ENCODE results near the gene TXNDC16. TPM values are rescaled to one million over a fixed set of nuclear protein-coding genes. Genes with fewer than 3 reads are reported as not detected.

Gene TXNDC16
- total RNA-seq, 4 donors from 2014 or later, result 2.8 to 22.3 (median 12.8) TPM

DNA sequence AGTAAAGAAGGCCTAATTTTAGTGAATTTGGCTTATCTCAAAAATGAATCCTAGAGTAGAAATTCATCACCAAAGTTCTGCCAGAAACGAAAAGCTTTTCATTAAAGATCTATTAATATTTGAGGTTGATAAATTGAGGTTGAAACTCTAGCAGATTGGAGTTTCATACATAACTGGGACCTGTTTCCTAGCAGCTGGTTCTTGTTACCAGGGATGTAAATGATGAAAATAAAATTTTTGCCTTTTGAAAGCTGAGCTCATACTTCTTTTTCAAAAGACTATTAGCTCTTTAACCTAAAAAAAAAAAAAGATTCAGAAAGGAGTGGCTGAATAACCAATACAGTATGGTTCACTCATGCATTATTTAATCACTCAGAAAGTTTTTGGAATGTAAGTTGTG, 139.9 kb downstream of the TXNDC16 start:
- no peaks in the 10 kb centered on the region for H3K27me3 ChIP-seq
- intact Hi-C loops (cut with DNase I; ENCODE audit: low total_unique reads), result no loop called here
- no peak for TF ChIP-seq POLR2A (IDR thresholded peaks at IDR 0.05)
- TF ChIP-seq, protein P1, sequence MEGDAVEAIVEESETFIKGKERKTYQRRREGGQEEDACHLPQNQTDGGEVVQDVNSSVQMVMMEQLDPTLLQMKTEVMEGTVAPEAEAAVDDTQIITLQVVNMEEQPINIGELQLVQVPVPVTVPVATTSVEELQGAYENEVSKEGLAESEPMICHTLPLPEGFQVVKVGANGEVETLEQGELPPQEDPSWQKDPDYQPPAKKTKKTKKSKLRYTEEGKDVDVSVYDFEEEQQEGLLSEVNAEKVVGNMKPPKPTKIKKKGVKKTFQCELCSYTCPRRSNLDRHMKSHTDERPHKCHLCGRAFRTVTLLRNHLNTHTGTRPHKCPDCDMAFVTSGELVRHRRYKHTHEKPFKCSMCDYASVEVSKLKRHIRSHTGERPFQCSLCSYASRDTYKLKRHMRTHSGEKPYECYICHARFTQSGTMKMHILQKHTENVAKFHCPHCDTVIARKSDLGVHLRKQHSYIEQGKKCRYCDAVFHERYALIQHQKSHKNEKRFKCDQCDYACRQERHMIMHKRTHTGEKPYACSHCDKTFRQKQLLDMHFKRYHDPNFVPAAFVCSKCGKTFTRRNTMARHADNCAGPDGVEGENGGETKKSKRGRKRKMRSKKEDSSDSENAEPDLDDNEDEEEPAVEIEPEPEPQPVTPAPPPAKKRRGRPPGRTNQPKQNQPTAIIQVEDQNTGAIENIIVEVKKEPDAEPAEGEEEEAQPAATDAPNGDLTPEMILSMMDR (IDR thresholded peaks at IDR 0.05), result no peak
- peak overlapping the region; percentile 24 to 43 for H3K27ac ChIP-seq
- no peak overlapping the region for H3K4me3 ChIP-seq
- H3K4me1 ChIP-seq, result peaks cover 0 to 27% of the 10 kb centered on the region in 2 donors
- no peaks in the 10 kb centered on the region for H3K36me3 ChIP-seq
- H3K9me3 ChIP-seq, result no peaks in the 10 kb centered on the region
- no peak for DNase-seq

DNA sequence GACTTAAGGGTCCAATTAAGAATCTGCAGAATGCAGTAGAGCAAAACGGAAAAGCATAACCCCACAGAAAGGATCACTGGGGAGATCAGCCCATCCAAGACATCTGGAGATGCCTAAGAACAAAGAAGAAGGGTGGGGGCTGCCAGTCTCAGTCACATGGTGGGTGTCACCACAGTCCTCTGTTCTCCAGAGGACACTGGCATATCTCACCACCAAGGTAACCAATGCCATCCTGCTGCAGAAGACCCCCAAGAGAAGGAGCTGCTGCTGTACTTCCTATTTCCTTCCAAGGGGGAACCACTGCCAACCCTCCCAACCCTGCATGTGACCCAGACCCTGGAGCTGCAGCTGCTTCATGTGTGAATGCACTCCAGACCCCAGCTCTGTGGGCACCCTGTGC, 147.0 kb downstream of the TXNDC16 start:
- TF ChIP-seq POLR2A (IDR thresholded peaks at IDR 0.05), result no peak
- TF ChIP-seq, protein P1 (IDR thresholded peaks at IDR 0.05), result no peak
- no peaks in the 10 kb centered on the region for H3K27me3 ChIP-seq
- H3K9me3 ChIP-seq, result no peaks in the 10 kb centered on the region
- no peak overlapping the region for H3K4me3 ChIP-seq
- DNase-seq, result no peak
- H3K27ac ChIP-seq, result no peak overlapping the region
- no peaks in the 10 kb centered on the region for H3K36me3 ChIP-seq
- peaks cover 0 to 10% of the 10 kb centered on the region in 2 donors for H3K4me1 ChIP-seq
- intact Hi-C loops (cut with DNase I; ENCODE audit: low total_unique reads), result no loop called here

GRCh38 chr14:52402812-52403526, 149.3 kb downstream of the TXNDC16 start:
- no peaks in the 10 kb centered on the region for H3K36me3 ChIP-seq
- TF ChIP-seq, protein P1 (IDR thresholded peaks at IDR 0.05), result no peak
- H3K27ac ChIP-seq, result no peak overlapping the region
- peaks cover 0 to 11% of the 10 kb centered on the region in 2 donors for H3K4me1 ChIP-seq
- H3K27me3 ChIP-seq, result no peaks in the 10 kb centered on the region
- H3K9me3 ChIP-seq, result no peaks in the 10 kb centered on the region
- DNase-seq, result no peak
- H3K4me3 ChIP-seq, result no peak overlapping the region
- intact Hi-C loops (cut with DNase I; ENCODE audit: low total_unique reads), result no loop called here

DNA sequence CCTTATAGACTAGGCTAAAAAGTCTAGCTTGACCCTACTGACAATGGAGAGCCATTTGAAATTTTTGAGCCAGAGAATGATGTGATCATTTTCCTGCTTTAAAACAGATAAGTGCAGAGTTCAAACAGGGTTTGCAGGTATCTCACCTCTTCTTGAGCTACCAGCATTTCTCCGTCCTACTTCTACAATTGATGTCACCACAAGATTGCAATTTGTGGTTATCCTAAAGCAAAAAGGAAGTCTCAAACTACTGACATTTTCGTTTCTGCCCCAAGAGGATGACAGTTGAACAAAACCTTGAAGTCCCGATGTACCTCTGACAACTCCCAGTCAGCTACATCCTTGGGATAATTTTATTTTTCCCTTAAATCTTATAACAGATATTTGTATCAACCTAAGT, 151.5 kb downstream of the TXNDC16 start:
- H3K4me3 ChIP-seq, result no peak overlapping the region
- H3K27ac ChIP-seq, result peak overlapping the region; percentile 56 to 64
- H3K9me3 ChIP-seq, result no peaks in the 10 kb centered on the region
- TF ChIP-seq, protein P1 (IDR thresholded peaks at IDR 0.05), result no peak
- no peak for TF ChIP-seq POLR2A (IDR thresholded peaks at IDR 0.05)
- intact Hi-C loops (cut with DNase I; ENCODE audit: low total_unique reads), result no loop called here
- no peaks in the 10 kb centered on the region for H3K36me3 ChIP-seq
- peaks cover 0 to 11% of the 10 kb centered on the region in 2 donors for H3K4me1 ChIP-seq
- DNase-seq, result no peak
- no peaks in the 10 kb centered on the region for H3K27me3 ChIP-seq

DNA sequence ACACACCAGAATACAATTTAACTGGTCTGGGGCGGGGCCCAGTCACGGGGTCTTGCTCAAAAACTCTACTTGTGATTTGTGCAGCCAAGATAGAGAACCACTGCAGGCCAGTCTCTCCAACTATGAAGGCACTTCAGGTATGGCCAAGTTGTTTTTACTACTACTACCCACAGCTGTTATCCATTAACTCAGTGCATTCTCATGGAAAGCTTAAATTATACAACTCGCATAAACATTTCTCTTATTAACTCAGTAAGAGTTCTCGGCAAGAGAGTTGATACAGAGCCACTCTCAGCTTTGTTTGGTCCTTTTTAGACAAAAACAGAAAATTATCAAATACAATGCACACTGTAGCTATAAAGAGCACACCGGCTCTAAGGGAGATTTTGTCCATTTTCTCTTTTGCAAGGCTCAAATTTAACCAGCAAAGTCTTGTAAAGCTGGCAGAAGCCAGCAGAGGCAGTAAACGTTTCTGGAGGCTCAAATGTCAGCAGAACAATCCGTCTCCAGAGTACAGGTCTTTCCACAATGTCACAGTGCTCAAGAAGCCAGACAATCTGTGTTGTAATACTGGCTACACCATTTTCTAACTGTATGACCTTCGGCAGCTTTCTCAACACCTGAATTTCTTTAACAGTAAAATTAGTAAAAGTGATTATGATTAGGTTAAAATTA, 152.2 kb downstream of the TXNDC16 start:
- Histone ChIP-seq H3K27me3 (no peaks in the 10 kb centered on the region), H3K4me1 (peaks cover 0 to 11% of the 10 kb centered on the region in 2 donors), H3K27ac (peak overlapping the region; percentile 56 to 64), H3K36me3 (no peaks in the 10 kb centered on the region), H3K9me3 (no peaks in the 10 kb centered on the region), H3K4me3 (no peak overlapping the region)
- intact Hi-C loops (cut with DNase I; ENCODE audit: low total_unique reads), result no loop called here
- TF ChIP-seq POLR2A (IDR thresholded peaks at IDR 0.05), result no peak
- TF ChIP-seq, protein P1 (IDR thresholded peaks at IDR 0.05), result peak in 2 of 4 experiments; percentile 11 to 25
- DNase-seq, result peak in 1 of 2 donors; percentile 27
